Psoas muscle (tissue), 8 donors: Measurements from ENCODE around the gene AKIRIN2. TPM values are rescaled to one million over a fixed set of nuclear protein-coding genes. Genes with fewer than 3 reads are reported as not detected.
A peak's percentile ranks its signal among the peaks of the same experiment; 100 is the strongest.

ENCODE experiments used
- ATAC-seq, 4 donors: fragments of 200-7000 bp; cut with Tn5 transposase; one replicate each; pipeline ENCODE4 v1.9.1; 2020; ENCODE audit warnings: moderate library complexity in 3 of 4, mild to moderate bottlenecking in 2 of 4
- DNase-seq, 2 donors: peaks; one replicate each; pipeline ENCODE4 v3.0.0-alpha.2; 2020
- H3K27ac ChIP-seq: fragments of 200-600 bp; one replicate; pipeline ENCODE4 v1.8.0; 2022
- H3K27me3 ChIP-seq, 3 donors: fragments of 200-600 bp in 1 of 3; one replicate each; pipeline versions ENCODE4 v1.6.1 to v1.8.0; 2013 to 2022; ENCODE audit warnings: low read length in 2 of 3, mild to moderate bottlenecking in 2 of 3, moderate library complexity in 1 of 3; ENCODE audit not compliant: insufficient read depth in 3 of 3
- H3K36me3 ChIP-seq, 2 donors: fragments of 200-600 bp in 1 of 2; one replicate each; pipeline versions ENCODE4 v1.6.1 to v1.8.0; 2013 to 2022; ENCODE audit warnings: low read depth in 1 of 2, mild to moderate bottlenecking in 1 of 2, moderate library complexity in 1 of 2; ENCODE audit not compliant: insufficient read depth in 1 of 2
- H3K4me1 ChIP-seq: fragments of 200-600 bp; one replicate; pipeline ENCODE4 v1.8.0; 2022
- H3K4me3 ChIP-seq: fragments of 200-600 bp; one replicate; pipeline ENCODE4 v1.8.0; 2022; ENCODE audit warnings: mild to moderate bottlenecking
- H3K9me3 ChIP-seq: fragments of 200-600 bp; one replicate; pipeline ENCODE4 v1.8.0; 2022
- CTCF ChIP-seq: fragments of 200-600 bp; IDR thresholded peaks from one replicate; pipeline ENCODE4 v1.8.0; 2022; ENCODE audit warnings: antibody characterized with exemption
- WGBS, 3 donors: extraction: QIAGEN DNeasy Blood & Tissue Kit; methylation state at CpG; one replicate each; pipeline versions ENCODE4 v1.1.6 to v1.1.7; 2013; 5-methylcytosine and 5-hydroxymethylcytosine counted together
- intact Hi-C, 2 donors: fragments of 100-400 bp; cut with DNase I; formaldehyde crosslinking; loops; one replicate each; pipeline versions ENCODE4 v1.11.0 to v1.14.2; 2022
- polyA plus RNA-seq, 3 donors: library from polyadenylated mRNA; stranded (reverse); fragments of 200-250 nt; gene quantifications; one replicate each; pipeline ENCODE4 v1.2.3, GENCODE V29; 2013
- total RNA-seq, 4 donors: library from RNA; stranded (reverse); fragmentation: NEBNext Ultra II Directional in 2 of 4; extraction: Animal tissue kit (Norgen Biotek cat#: 25700) in 2 of 4; gene quantifications; one replicate each; pipeline versions ENCODE4 v1.2.1 to v1.2.4, GENCODE V29; 2021 to 2023
- donor health status: healthy with polysubstance abuse.
- donor health status: DM: no; HTN: no; CAD: no; lungs with moderate emphysema.
- donor health status: Bipolar disorder and iron deficiency.
- donor health status: healthy.
- donor health status: DM: yes; HTN: yes; CAD: no.
- donor health status: DM: no; HTN: no; CAD: no.
- donor health status: DM: no; HTN: no; CAD: no.
- donor health status: DM: yes; HTN: yes; CAD: no.

The AKIRIN2 gene
- total and polyA plus RNA-seq, 7 donors, result 65.0 to 188 (median 127) TPM

GRCh38 chr6:87660226-87660911, 41.7 kb downstream of the AKIRIN2 start:
- DNase-seq, result peak; percentile 30 to 62
- TF ChIP-seq CTCF, result no peak
- intact Hi-C loops, result no loop called here
- Histone ChIP-seq H3K27ac (peak overlapping the region; percentile 67), H3K36me3 (peaks cover 0 to 17% of the 10 kb centered on the region in 2 donors), H3K4me1 (peaks cover 46% of the 10 kb centered on the region), H3K4me3 (no peak overlapping the region), H3K9me3 (no peaks in the 10 kb centered on the region), H3K27me3 (no peaks in the 10 kb centered on the region)
- ATAC-seq, result peak; percentile 88 to 97 (median 96)

- Histone ChIP-seq H3K9me3 (no peaks in the 10 kb centered on the region), H3K36me3 (peaks cover 0 to 27% of the 10 kb centered on the region in 2 donors), H3K27ac (peak overlapping the region; percentile 67), H3K27me3 (no peaks in the 10 kb centered on the region), H3K4me3 (no peak overlapping the region), H3K4me1 (peaks cover 44% of the 10 kb centered on the region)
- ATAC-seq (no peak), DNase-seq (no peak)
- intact Hi-C loops, result no loop called here
- no peak for TF ChIP-seq CTCF
These were observed 43.5 kb downstream of the AKIRIN2 start for GRCh38 chr6:87658516-87658915.

GRCh38 chr6:87656857-87657256, 45.2 kb downstream of the AKIRIN2 start:
- TF ChIP-seq CTCF, result no peak
- no peak for ATAC-seq
- H3K4me1 ChIP-seq, result peaks cover 33% of the 10 kb centered on the region
- no peak for DNase-seq
- intact Hi-C loops, result no loop called here
- H3K36me3 ChIP-seq, result peaks cover 0 to 38% of the 10 kb centered on the region in 2 donors
- H3K9me3 ChIP-seq, result no peaks in the 10 kb centered on the region
- H3K27ac ChIP-seq, result no peak overlapping the region
- no peaks in the 10 kb centered on the region for H3K27me3 ChIP-seq
- no peak overlapping the region for H3K4me3 ChIP-seq

- Histone ChIP-seq H3K4me3 (no peak overlapping the region), H3K4me1 (peaks cover 22% of the 10 kb centered on the region), H3K36me3 (peaks cover 0 to 42% of the 10 kb centered on the region in 2 donors), H3K27ac (no peak overlapping the region), H3K27me3 (no peaks in the 10 kb centered on the region), H3K9me3 (no peaks in the 10 kb centered on the region)
- intact Hi-C loops, result no loop called here
- DNase-seq (no peak), ATAC-seq (no peak)
- no peak for TF ChIP-seq CTCF
These were observed 46.2 kb downstream of the AKIRIN2 start for GRCh38 chr6:87655824-87656223.

- intact Hi-C loops, result no loop called here
- H3K36me3 ChIP-seq, result peaks cover 0 to 42% of the 10 kb centered on the region in 2 donors
- TF ChIP-seq CTCF, result no peak
- 69 to 89% (median 74%) methylated on average over 2 of the region's 2 CpGs for WGBS, 3 donors
- H3K27ac ChIP-seq, result no peak overlapping the region
- H3K4me1 ChIP-seq, result peaks cover 14% of the 10 kb centered on the region
- H3K4me3 ChIP-seq, result no peak overlapping the region
- ATAC-seq (no peak), DNase-seq (no peak)
- no peaks in the 10 kb centered on the region for H3K27me3 ChIP-seq
- H3K9me3 ChIP-seq, result no peaks in the 10 kb centered on the region
These were observed 47.1 kb downstream of the AKIRIN2 start for GRCh38 chr6:87654875-87655454.
